ENCODE results near the gene LAGE3. TPM values are rescaled to one million over a fixed set of nuclear protein-coding genes. Genes with fewer than 3 reads are reported as not detected.

Gene LAGE3
- total and polyA plus RNA-seq, 2 donors (not counting 3 experiments of a cell fraction or from before 2014, with no cell fraction given): 14.3 to 31.9 TPM

GRCh38 chrX:154472685-154473632 lies 6.1 kb downstream of the LAGE3 start:
- CTCF ChIA-PET: interaction anchor here (0.9 to 1.6 kb wide), 2 partner anchors 9 to 14 kb away, joined by 3 read pairs; no protein-coding TSS in a partner anchor
- H3K4me1 ChIP-seq (ENCODE audit: control insufficient read depth, extremely low read depth, insufficient read depth, low read length): peaks cover under 1% of the 10 kb centered on the region
- TSS peak; percentile 38 for BruUV-seq (replicated peaks)
- H3K9me3 ChIP-seq (replicated peaks; ENCODE audit: control insufficient read depth, insufficient read depth, low read length): no peaks in the 10 kb centered on the region
- intact Hi-C loops (cut with micrococcal nuclease): no loop called here
- no peaks in the 10 kb centered on the region for H3K79me2 ChIP-seq (ENCODE audit: control insufficient read depth, insufficient read depth, low read length)
- no peak overlapping the region for H3K27ac ChIP-seq (ENCODE audit: insufficient read depth, low read depth, low read length)
- no peaks in the 10 kb centered on the region for H3K27me3 ChIP-seq (ENCODE audit: control insufficient read depth in 2 of 2, insufficient read depth in 2 of 2, low read length in 2 of 2)
- no peak for FAIRE-seq
- H4K20me1 ChIP-seq (replicated peaks; ENCODE audit: control insufficient read depth, extremely low read depth, insufficient read depth, low read length): no peaks in the 10 kb centered on the region
- no peak for TF ChIP-seq POLR2A (IDR thresholded peaks at IDR 0.05; ENCODE audit: low read depth, low read length)
- no peak for TF ChIP-seq MYC (IDR thresholded peaks at IDR 0.05; ENCODE audit: low read depth, low read length)
- TF ChIP-seq JUN (IDR thresholded peaks at IDR 0.05; ENCODE audit: borderline replicate concordance, insufficient read depth, insufficient read length, low read depth): no peak
- TF ChIP-seq EZH2 (IDR thresholded peaks at IDR 0.05; ENCODE audit: borderline replicate concordance, low read depth, low read length, severe bottlenecking): no peak
- TF ChIP-seq MAX (IDR thresholded peaks at IDR 0.05; ENCODE audit: insufficient read depth, insufficient read length): no peak
- TF ChIP-seq CTCF (IDR thresholded peaks at IDR 0.05; ENCODE audit: extremely low read depth in 1 of 2, insufficient read depth in 1 of 2, low read depth in 1 of 2, low read length in 2 of 2): no peak
- TF ChIP-seq POLR2AphosphoS5 (IDR thresholded peaks at IDR 0.05; ENCODE audit: insufficient read depth, low read depth, low read length): no peak
- no peak overlapping the region for H3K9ac ChIP-seq (replicated peaks; ENCODE audit: extremely low read depth, insufficient read depth, low read length)
- DNase-seq (ENCODE audit: low read depth, low spot score): no peak
- no peaks in the 10 kb centered on the region for H3K9me1 ChIP-seq (replicated peaks; ENCODE audit: control insufficient read depth, extremely low read depth, insufficient read depth, low read length)
- POLR2A ChIA-PET: no interaction called here
- dilution Hi-C loops (cut with MboI; ENCODE audit: extremely low pct_ligation_motif_present, low sequenced_read_pairs): no loop called here
- H3K4me2 ChIP-seq (ENCODE audit: insufficient read depth, low read length): no peak overlapping the region
- H3K4me3 ChIP-seq (replicated peaks in 1 of 3; ENCODE audit: insufficient read depth in 1 of 3, low read depth in 1 of 3, low read length in 3 of 3): no peak overlapping the region
- H2AFZ ChIP-seq (ENCODE audit: low read depth, low read length): no peak overlapping the region
- H3K36me3 ChIP-seq (ENCODE audit: control insufficient read depth in 2 of 2, extremely low read depth in 1 of 2, insufficient read depth in 2 of 2, low read length in 2 of 2): peaks cover 0 to 22% of the 10 kb centered on the region in 2 experiments

Data from endothelial cell of umbilical vein (primary cell).